ENCODE data around the gene GFOD2.

DNA sequence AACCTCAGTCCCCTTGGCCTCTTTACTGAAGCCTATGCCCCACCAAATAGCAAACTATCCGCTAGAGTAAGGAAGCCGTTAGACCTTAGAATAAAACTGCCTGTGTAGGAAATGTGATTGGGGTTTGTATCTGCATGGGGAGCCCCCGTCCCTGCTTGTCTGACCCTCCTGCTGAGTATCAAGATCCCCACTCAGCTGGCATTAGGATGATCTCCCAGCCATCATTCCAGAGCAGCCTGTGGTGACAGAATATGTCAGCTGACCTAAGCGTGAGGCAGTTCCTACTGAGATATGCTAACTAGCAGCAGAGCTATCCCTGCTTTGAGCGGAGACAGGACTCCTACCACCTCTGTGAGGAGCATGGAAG is 645 bp upstream of the GFOD2 start:
- TF ChIP-seq CTCF (conservative IDR thresholded peaks at IDR 0.05; ENCODE audit: low read length) = no peak
- TF ChIP-seq EZH2phosphoT487 (IDR thresholded peaks at IDR 0.05; ENCODE audit: borderline replicate concordance, low read depth, low read length) = no peak

Measured in OCI-LY7 (cell line).